HG03558 (cell line): Measurements from ENCODE around the gene RBPJL.

ENCODE experiments used
- ATAC-seq: cut with Tn5 transposase; IDR thresholded peaks from one replicate; pipeline ENCODE4 v1.9.1; 2021; ENCODE audit warnings: moderate number of reproducible peaks; ENCODE audit not compliant: unreplicated experiment; ENCODE audit errors: extremely low read depth

The RBPJL gene

DNA sequence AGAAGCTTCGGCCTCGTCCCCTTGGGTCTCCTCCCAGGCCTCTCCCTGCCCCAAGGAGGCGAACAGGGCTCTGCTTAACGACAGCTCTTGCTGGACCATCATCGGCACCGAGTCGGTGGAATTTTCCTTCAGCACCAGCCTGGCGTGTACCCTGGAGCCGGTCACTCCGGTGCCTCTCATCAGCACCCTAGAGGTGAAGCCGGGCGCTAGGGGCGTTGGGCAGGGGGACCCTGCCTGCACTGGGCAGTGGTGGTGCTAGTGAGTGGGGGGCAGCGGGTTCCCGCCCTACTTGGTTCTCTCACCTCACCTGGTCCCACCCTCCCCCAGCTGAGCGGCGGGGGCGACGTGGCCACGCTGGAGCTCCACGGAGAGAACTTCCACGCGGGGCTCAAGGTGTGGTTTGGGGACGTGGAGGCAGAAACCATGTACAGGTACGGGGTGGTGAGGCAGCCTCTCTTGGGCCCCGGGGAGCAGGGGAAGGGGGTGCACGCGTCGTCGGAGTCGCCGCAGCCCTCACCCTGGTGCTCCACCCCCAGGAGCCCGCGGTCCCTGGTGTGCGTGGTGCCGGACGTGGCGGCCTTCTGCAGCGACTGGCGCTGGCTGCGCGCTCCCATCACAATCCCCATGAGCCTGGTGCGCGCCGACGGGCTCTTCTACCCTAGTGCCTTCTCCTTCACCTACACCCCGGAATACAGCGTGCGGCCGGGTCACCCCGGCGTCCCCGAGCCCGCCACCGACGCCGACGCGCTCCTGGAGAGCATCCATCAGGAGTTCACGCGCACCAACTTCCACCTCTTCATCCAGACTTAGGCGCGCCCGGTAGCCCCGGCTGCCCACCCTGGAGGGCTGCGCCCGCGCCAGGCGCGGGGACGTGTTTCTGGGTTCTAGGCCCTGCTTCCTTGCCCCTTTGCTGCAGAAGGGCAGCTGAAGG, 9.8 kb downstream of the RBPJL start:
- no peak for ATAC-seq

DNA sequence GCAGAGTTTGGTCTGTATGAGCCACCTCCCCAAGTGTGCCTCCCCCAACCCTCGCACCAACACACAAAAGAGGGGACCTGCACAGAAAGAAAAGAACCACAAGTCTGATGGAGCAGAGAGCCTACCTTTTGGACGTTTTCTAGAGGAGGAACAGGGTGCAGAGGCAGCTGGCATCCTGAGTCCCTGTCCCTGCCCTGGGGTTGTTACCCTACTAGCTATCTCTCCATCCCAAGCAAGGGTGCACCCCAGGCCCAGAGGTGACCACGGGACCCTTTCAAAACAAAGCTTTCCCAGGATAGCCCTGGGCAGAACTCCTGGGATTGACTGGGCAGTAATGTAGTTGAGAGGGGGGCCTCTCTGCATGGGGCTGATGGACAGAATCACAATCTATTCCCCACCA, 11.2 kb downstream of the RBPJL start:
- ATAC-seq: no peak

DNA sequence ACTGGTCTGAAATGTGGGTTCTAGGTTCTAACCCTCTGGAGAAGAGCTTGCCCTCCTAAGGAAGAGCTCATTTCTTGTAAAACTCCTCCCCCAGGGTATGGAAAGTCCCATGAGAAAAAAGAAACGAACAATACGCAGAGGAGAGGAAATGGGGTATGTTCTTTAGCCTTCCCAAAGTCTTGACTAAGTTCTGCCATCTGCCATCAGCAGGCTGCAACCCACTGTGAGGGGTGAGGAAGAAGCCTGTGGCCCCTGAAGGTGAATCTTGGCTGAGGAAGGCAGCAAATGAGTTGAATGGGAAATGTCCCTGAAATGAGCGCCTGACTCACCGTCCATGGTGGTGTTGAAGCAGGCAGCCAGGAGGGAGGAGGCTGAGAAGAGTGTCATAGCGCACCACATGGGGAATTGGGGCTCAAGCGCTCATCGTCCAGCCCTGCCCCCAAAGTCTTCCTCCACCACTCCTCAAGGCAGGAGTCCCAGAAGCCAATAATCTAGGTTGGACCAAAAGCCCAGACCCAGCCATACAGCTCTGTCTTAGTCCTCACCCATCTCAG, 11.8 kb downstream of the RBPJL start:
- ATAC-seq: no peak

DNA sequence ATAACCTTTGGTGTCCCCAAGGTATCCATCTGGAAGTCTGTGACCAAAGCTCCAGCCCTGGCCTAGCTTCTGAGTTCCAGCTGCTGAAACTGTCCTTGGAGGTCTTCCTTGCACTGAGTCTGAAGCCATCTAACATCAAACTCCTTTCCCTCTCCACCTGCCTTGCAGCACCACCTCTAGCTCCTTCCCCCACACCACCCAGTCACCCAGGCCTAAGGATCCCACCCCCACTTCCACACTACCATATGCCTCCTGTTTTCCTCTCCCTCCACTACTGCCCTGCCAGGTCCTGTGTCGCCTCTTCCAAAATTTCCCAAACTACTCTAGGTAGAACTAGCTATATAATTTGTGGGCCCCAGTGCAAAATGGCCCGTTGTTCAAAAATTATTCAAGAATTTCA, 12.3 kb downstream of the RBPJL start:
- no peak for ATAC-seq

- ATAC-seq: no peak
Observed at GRCh38 chr20:45320948-45321595, 14.4 kb downstream of the RBPJL start.

- no peak for ATAC-seq
Observed at GRCh38 chr20:45322952-45323383, 16.3 kb downstream of the RBPJL start.

GRCh38 chr20:45323731-45324130, 17.1 kb downstream of the RBPJL start:
- ATAC-seq: no peak

DNA sequence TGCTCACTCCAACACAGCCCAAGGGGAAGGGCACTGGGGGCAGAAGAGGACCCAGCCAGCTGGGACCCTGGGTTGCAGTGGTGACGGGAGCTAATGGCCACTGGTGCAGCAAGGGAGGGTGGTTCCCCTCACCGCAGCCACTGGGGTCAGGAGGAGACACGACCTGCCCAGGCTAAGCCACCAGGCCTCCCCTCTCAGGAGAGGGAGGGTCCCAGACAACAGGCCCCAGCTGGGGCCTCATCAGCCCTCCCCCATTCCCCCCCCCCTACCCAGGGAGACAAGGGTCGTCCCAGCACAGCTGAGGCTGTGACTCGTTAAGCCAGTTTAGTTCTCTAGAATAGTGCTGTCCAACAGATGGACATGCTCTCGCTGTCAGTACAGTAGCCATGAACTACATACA, 18.7 kb downstream of the RBPJL start:
- ATAC-seq: no peak

GRCh38 chr20:45328451-45328850, 21.8 kb downstream of the RBPJL start:
- ATAC-seq: no peak

DNA sequence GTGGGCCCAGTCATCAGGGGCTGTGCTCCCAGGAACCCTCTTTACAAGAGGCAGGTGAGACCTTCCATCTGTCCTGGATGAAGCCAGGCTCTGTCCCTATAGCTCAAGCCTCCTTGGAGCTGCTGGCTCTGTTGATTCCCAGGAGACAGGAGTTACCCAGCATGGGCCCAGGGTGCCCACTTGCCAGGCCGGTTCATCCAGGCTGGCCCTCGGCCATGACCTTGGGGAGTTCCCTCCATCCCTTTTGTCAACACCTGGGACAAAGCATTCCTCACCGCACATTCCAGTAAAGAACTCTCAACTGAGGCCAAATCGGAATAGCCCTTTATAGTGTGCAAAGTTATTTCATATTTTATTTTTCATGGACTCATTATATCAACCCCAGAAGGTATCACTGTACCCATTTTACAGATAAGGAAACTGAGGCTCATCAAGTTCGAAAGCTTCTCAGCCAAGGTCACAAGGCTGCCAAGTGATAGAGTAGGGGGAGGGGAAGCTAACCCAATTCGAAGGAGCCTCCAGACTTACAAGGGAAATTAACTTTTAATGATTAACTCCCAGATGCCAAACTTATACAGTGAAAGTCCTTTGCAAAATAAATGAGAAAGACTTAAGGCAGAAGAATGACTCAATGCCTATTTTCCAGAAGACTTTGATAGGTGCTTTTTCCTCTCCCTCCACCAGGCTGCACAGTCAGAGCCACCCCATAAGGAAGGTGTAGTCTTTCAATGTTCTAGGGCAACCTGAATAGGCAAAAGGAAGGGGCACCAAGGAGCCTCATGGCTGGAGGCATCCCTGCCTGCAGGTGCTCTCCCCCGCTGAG, 23.1 kb downstream of the RBPJL start:
- no peak for ATAC-seq

DNA sequence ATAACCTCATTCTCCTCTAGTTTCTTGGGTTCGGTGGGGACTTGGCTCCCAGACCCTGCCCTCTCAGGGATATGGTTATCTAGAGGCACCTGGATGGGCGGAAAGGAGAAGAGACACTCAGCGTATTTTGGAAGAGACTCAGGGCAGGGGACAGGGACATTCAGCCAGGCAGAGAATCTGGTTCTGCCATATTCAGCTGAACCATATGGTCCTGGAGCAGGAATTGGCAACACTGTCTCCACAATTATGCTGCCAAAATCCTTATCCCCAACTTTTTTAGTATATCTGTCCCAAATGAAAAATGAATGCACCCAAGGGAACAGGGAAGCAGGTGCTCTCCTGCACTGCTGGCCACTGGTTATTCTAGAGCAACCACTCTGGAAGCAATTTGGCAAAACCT, 23.8 kb downstream of the RBPJL start:
- ATAC-seq: no peak

DNA sequence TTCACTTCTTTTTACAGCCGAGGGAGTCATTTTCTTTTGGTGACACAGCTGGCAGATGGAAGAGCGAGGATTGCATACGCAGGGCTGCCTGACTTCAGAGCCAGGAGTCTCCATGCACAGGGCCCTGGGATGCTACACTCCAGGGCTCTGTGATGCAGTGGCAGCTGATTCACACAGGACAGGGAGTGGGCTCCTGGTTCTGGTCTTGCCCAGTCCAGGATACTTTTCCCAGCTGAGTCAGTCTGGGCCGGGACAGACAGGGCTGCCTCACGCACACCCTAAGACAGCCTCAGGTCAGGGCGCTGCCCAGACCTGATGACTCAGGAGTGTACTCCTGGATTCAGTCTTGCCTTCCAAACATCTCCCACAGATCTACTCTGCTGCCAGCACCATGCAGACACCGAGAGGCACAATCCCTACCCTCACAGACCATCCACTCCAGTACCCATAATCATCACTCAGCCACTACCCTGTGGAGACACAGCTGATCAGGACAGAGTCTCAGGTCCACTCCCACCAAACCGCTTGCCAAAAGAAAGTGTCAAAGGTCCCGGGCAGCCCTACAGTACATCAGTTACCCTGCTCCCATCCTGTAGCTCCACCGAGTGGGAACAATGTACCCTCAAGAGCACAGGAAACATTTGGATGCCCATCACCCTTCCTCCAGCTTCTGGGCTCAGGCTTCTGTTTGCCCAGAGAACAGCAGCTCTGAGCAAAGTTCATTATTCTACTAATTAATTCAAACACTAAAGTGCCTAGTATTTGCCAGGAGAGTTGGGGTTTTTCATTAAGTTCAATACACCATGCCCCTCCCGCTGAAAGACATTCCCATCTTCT, 30.1 kb downstream of the RBPJL start:
- no peak for ATAC-seq

DNA sequence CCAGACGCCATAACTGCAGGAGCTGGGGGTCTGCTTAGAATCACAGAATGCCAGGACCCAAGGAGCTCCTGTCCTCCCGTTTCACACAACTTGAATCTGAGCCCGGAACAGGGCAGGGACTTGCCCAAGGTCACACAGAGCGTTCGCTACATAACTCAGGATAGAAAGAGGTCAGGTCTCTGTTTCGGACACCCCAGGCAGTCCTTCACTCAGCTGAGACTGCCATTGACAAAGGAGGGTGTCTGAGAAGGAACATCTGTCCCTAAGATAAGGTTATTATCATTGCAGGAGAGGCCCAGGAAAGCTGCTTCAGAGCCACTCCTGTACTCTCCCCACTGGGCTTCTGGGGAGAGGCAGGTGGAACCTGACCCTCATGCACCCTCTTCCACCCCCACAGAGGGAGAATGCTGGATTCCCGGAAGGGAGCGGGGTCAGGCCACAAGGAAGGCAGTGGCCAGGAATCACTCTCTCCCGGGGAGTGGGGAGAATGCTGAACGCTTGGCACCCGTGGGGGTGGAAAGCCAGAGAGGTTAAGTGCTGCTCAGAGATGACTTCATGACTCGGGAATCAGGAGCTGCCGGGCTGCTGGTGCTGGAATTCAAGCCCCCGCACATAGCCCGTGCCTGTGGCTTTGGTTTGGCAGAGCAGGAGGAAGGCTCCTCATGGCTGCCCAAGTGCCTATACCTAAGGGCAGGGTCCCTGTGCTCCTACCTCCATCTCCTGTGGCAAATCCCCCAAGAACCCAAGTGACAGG, 30.9 kb downstream of the RBPJL start:
- ATAC-seq: no peak

- no peak for ATAC-seq
Observed at GRCh38 chr20:45338121-45339030, 31.7 kb downstream of the RBPJL start.

DNA sequence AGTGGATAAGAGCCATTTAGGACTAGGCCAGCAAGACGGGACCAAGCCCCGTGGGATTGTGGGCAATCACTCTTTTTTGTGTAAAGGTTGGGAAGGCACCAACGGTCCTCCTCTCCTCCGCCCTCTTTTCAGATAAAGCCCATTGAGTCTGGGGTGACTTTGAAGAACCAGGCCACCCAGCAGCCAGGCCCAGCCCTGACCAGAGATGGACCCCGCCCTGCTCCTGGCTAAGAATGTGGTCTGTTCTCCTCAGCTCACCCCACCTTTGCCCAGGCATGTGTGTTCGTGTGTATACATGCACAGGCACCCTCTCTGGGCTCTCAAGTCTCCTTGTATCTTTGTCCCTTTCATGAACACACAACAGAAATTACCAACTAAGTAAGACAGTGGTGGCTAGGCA, 32.4 kb downstream of the RBPJL start:
- no peak for ATAC-seq

DNA sequence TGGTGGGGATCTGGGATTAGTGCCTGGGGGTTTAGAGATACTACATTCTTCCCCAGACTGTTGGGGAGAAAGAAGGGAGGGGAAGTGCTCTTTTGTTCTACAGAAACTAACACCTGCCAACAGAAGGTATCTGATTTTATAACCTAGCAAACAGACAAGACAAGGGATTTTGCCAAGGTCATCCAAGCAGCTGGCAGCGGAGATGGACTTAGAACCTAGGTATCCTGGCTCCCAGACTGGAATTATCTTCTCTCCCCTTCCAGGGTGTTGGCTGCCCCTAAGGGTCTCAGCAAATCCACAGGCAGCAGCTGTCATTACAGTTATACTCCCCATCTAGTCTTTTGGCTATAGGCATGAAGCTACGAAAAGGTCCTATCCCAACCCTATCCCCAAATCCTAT, 33.2 kb downstream of the RBPJL start:
- ATAC-seq: no peak

DNA sequence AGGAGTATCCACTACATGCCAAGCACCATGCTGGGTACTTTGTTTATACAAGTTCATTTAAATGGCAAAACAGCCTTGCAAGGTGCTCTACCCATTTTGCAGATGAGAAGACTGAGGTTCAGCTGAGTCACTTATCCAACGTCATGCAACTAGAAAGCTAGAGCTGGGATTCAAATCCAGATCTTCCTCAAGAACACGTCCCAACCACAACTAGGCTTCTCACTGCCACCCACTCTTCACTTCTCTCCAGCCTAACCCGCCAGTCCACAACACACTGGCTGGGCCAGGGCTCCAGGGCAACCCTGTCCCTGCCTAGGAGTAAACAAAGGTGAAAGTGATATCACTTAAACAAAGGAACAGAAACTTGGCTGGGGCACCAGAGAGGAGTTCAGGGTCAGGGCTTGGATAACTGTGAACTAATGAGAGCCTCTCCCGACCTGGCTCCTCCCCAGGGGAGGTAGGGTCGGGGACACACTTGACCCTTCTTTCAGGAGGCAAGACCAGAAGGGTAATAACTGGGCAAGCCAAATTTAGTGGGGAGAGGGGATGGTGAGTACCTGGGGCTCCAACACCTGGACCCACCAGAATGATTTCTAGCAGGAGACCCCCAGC, 33.7 kb downstream of the RBPJL start:
- no peak for ATAC-seq

GRCh38 chr20:45340951-45341350, 34.3 kb downstream of the RBPJL start:
- no peak for ATAC-seq
